Neuron (in vitro differentiated cells): ENCODE data around the gene NLRC3.

ENCODE experiments used
- H2AFZ ChIP-seq: one replicate; pipeline ENCODE4 v1.6.1; 2013; ENCODE audit warnings: low read depth, mild to moderate bottlenecking, inconsistent platforms, low read length, moderate library complexity
- H3K27me3 ChIP-seq: one replicate; pipeline ENCODE4 v1.6.1; 2013; ENCODE audit warnings: low read length; ENCODE audit not compliant: insufficient read depth
- H3K36me3 ChIP-seq: one replicate; pipeline ENCODE4 v1.6.1; 2013; ENCODE audit warnings: low read length; ENCODE audit not compliant: insufficient read depth
- H3K4me1 ChIP-seq: one replicate; pipeline ENCODE4 v1.6.1; 2013; ENCODE audit warnings: low read length; ENCODE audit not compliant: insufficient read depth
- H3K4me3 ChIP-seq: 2 replicates; pipeline ENCODE4 v1.5.1; 2013; ENCODE audit warnings: mild to moderate bottlenecking, low read length, moderate library complexity
- H3K9me3 ChIP-seq: one replicate; pipeline ENCODE4 v1.6.1; 2013; ENCODE audit warnings: low read length

Gene NLRC3

GRCh38 chr16:3580686-3581085 is 3.5 kb upstream of the NLRC3 start:
- H3K36me3 ChIP-seq, result peaks cover 26% of the 10 kb centered on the region
- no peak overlapping the region for H3K4me3 ChIP-seq
- H3K27me3 ChIP-seq, result no peaks in the 10 kb centered on the region
- H3K9me3 ChIP-seq, result no peaks in the 10 kb centered on the region
- H3K4me1 ChIP-seq, result no peaks in the 10 kb centered on the region
- H2AFZ ChIP-seq, result no peak overlapping the region

- Histone ChIP-seq H3K27me3 (no peaks in the 10 kb centered on the region), H3K4me1 (no peaks in the 10 kb centered on the region), H2AFZ (no peak overlapping the region), H3K9me3 (no peaks in the 10 kb centered on the region), H3K4me3 (no peak overlapping the region), H3K36me3 (peaks cover 26% of the 10 kb centered on the region)
Observed at GRCh38 chr16:3580251-3580651, 3.0 kb upstream of the NLRC3 start.

- H3K4me1 ChIP-seq, result no peaks in the 10 kb centered on the region
Observed at GRCh38 chr16:3579776-3580175, 2.6 kb upstream of the NLRC3 start.

DNA sequence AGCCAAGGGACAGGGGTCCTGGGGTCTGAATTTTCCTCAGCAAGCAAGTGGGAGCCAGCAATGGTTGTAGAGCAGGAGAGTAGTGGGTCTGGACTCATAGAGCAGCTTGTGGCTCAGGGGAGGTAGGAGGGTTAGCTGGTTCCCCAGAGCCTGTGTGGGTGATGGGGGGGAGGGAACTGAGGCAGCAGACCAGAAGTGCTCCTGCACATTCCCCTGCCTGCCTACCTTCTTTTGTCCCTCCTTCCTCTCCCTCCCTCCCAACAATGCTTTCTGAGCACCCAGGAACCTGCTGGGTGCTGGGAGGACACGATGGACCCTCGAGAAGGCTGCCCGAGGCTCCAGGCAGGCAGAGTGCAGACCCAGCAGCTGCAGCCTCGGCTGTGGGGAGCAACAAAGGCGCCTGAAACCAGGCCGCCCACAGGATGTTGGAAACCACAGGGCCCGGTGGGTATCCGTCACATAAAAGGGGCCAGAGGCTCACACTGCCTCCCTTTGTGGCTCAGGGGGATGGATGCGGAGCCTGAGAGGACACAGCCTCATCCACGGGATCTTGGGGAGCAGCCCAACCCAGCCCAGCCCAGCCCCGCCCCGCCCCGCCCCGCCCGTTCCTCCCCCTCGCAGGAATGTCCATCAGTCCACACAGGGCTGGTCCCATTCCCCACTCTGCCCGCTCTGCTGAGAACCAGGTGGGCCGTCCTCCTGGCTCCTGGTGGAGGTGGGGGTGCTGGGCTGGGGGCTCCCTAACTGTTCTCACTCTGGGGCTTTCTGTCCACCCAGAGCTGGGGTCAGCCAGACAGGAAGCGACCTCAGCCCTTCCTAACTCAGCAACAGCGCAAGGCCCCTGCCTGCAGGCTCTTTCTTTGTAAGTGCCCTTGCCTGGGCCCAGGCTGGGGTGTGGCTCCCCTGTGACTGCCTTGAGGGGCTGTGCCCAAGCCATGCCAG is 1.7 kb upstream of the NLRC3 start:
- Histone ChIP-seq H3K9me3 (no peaks in the 10 kb centered on the region), H3K27me3 (no peaks in the 10 kb centered on the region), H2AFZ (no peak overlapping the region), H3K4me3 (no peak overlapping the region), H3K4me1 (no peaks in the 10 kb centered on the region), H3K36me3 (peaks cover 17% of the 10 kb centered on the region)

More at GRCh38 chr16:3579776-3580175, 2.6 kb upstream of the NLRC3 start:
- no peaks in the 10 kb centered on the region for H3K9me3 ChIP-seq
- H3K4me3 ChIP-seq, result no peak overlapping the region
- no peaks in the 10 kb centered on the region for H3K27me3 ChIP-seq
- H3K36me3 ChIP-seq, result peaks cover 24% of the 10 kb centered on the region
- H2AFZ ChIP-seq, result no peak overlapping the region

DNA sequence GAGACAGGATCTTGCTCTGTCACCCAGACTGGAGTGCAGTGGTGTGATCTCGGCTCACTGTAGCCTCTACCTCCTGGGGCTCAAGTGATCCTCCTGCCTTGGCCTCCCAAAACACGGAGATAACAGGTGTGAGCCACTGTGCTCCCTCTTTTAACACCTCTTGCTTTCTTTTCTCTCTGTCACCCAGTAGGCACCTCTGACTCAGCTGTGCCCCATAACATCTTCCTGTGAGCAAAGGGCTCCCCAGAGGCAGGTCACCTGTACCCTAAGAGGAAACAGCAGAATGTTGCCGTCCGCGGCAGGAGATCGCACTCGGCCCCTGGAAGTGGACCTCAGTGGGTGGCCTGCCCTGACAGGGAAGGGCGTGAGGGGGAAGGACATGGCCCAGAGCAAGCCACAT is 918 bp upstream of the NLRC3 start:
- no peaks in the 10 kb centered on the region for H3K4me1 ChIP-seq
- no peak overlapping the region for H3K4me3 ChIP-seq
- no peaks in the 10 kb centered on the region for H3K9me3 ChIP-seq

GRCh38 chr16:3576211-3576610 is 992 bp downstream of the NLRC3 start:
- Histone ChIP-seq H3K9me3 (no peaks in the 10 kb centered on the region), H2AFZ (no peak overlapping the region), H3K4me3 (no peak overlapping the region), H3K4me1 (no peaks in the 10 kb centered on the region), H3K36me3 (no peaks in the 10 kb centered on the region), H3K27me3 (no peaks in the 10 kb centered on the region)

More for the DNA sequence above, 918 bp upstream of the NLRC3 start:
- no peaks in the 10 kb centered on the region for H3K27me3 ChIP-seq
- H2AFZ ChIP-seq, result no peak overlapping the region
- H3K36me3 ChIP-seq, result peaks cover 9% of the 10 kb centered on the region

- no peaks in the 10 kb centered on the region for H3K27me3 ChIP-seq
- no peaks in the 10 kb centered on the region for H3K4me1 ChIP-seq
- no peaks in the 10 kb centered on the region for H3K36me3 ChIP-seq
- H3K9me3 ChIP-seq, result no peaks in the 10 kb centered on the region
- H2AFZ ChIP-seq, result no peak overlapping the region
- no peak overlapping the region for H3K4me3 ChIP-seq
Observed at GRCh38 chr16:3575491-3575890, 1.7 kb downstream of the NLRC3 start.

DNA sequence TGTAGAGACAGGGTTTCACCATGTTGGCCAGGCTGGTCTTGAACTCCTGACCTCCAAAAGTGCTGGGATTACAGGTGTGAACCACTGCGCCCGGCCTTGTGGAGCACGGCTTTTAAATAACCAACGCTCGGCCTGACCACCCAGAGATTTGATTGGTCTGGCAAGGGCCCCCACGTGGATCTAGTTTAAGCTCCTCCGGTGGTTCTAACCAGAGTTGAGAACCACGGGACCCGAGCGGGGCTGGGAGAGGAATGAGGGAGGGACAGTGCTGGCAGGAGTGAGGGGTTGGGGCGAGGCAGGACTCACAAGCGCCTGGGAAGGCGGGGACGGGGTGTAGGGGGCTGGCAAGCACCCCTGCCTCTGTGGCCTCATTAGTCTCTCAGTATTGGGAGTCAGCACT is 3.0 kb downstream of the NLRC3 start:
- H2AFZ ChIP-seq, result no peak overlapping the region
- H3K4me1 ChIP-seq, result no peaks in the 10 kb centered on the region
- H3K9me3 ChIP-seq, result no peaks in the 10 kb centered on the region
- H3K27me3 ChIP-seq, result no peaks in the 10 kb centered on the region
- H3K4me3 ChIP-seq, result no peak overlapping the region
- H3K36me3 ChIP-seq, result no peaks in the 10 kb centered on the region

- Histone ChIP-seq H2AFZ (no peak overlapping the region), H3K27me3 (no peaks in the 10 kb centered on the region), H3K9me3 (no peaks in the 10 kb centered on the region), H3K4me3 (no peak overlapping the region), H3K4me1 (no peaks in the 10 kb centered on the region), H3K36me3 (no peaks in the 10 kb centered on the region)
Observed at GRCh38 chr16:3573146-3573815, 3.9 kb downstream of the NLRC3 start.

- Histone ChIP-seq H3K4me1 (no peaks in the 10 kb centered on the region), H2AFZ (no peak overlapping the region), H3K9me3 (no peaks in the 10 kb centered on the region), H3K4me3 (no peak overlapping the region), H3K36me3 (no peaks in the 10 kb centered on the region), H3K27me3 (no peaks in the 10 kb centered on the region)
Observed at GRCh38 chr16:3570420-3571062, 6.7 kb downstream of the NLRC3 start.

DNA sequence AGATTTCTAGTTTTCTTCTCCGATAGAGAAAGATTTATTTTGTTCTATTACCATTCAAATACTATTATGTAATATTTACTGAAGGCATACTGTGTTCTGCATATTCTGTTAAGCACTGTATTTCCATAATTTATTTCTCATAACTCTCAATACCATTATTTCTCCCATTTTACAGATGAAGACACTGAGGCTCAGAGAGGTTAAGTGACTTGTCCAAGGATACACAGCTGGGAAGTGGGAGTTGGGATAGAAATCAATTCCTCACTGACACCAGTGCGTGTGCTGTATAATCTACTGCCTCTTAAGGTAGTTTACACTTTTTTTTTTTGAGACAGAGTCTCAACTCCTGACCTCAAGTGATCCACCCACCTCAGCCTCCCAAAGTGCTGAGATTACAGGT is 7.4 kb downstream of the NLRC3 start:
- Histone ChIP-seq H3K36me3 (no peaks in the 10 kb centered on the region), H3K9me3 (peaks cover 1% of the 10 kb centered on the region), H3K4me3 (no peak overlapping the region), H2AFZ (no peak overlapping the region), H3K27me3 (no peaks in the 10 kb centered on the region), H3K4me1 (no peaks in the 10 kb centered on the region)

- no peak overlapping the region for H2AFZ ChIP-seq
- H3K4me1 ChIP-seq, result no peaks in the 10 kb centered on the region
- no peak overlapping the region for H3K4me3 ChIP-seq
- H3K27me3 ChIP-seq, result no peaks in the 10 kb centered on the region
- no peaks in the 10 kb centered on the region for H3K36me3 ChIP-seq
- H3K9me3 ChIP-seq, result peaks cover 7% of the 10 kb centered on the region
Observed at GRCh38 chr16:3566990-3567389, 10.2 kb downstream of the NLRC3 start.

DNA sequence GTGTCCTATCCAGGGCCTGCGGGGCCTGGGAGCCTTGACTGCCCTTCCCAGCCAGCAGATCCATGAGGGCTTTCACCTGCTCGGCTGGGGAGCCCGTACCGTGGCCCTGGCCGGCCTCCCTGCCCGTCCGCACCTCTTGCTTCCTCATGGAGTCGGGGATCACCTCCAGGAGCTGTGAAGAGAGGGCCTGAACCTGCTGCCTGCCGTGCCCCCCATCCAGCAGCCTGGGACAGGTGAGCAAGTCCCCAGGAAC is 12.4 kb downstream of the NLRC3 start:
- H3K36me3 ChIP-seq, result no peaks in the 10 kb centered on the region
- H3K27me3 ChIP-seq, result no peaks in the 10 kb centered on the region
- H3K4me1 ChIP-seq, result no peaks in the 10 kb centered on the region
- no peak overlapping the region for H2AFZ ChIP-seq
- H3K4me3 ChIP-seq, result no peak overlapping the region
- H3K9me3 ChIP-seq, result peaks cover 7% of the 10 kb centered on the region
